NCI-H748 (cell line): ENCODE results near the gene TSPO.
A peak's percentile ranks its signal among the peaks of the same experiment; 100 is the strongest.
"Not testable (repeated sequence)": the region's sequence is repeated elsewhere in the genome, so short reads cannot be mapped to it uniquely, and the experiment has no call there.

Experiments used
- DNase-seq: peaks from one replicate; lab custom pipeline; 2025; ENCODE audit not compliant: unreplicated experiment; lab: John Stamatoyannopoulos, UW

The TSPO gene

GRCh38 chr22:43129426-43130425 is 21.6 kb upstream of the TSPO start:
- peak; percentile 80 for DNase-seq

- DNase-seq, result no peak
Measured at GRCh38 chr22:43131773-43132501, 19.4 kb upstream of the TSPO start.

- DNase-seq, result no peak
Measured at GRCh38 chr22:43133401-43133800, 18.0 kb upstream of the TSPO start.

- no peak for DNase-seq
Measured at GRCh38 chr22:43134553-43134952, 16.8 kb upstream of the TSPO start.

- DNase-seq, result no peak
Measured at GRCh38 chr22:43135565-43135964, 15.8 kb upstream of the TSPO start.

GRCh38 chr22:43136255-43136654 is 15.1 kb upstream of the TSPO start:
- peak; percentile 22 for DNase-seq

- no peak for DNase-seq
Measured at GRCh38 chr22:43136801-43137200, 14.6 kb upstream of the TSPO start.

- peak; percentile 91 for DNase-seq
Measured at GRCh38 chr22:43142880-43143562, 8.3 kb upstream of the TSPO start, which contains the start of gene MCAT. MCAT (minus strand) TSS chr22:43143398; CDS start chr22:43143348, 50 bp downstream.

- no peak for DNase-seq
Measured at GRCh38 chr22:43144949-43145348, 6.4 kb upstream of the TSPO start.

GRCh38 chr22:43145371-43145770 is 6.0 kb upstream of the TSPO start:
- DNase-seq, result not testable (repeated sequence)

- not testable (repeated sequence) for DNase-seq
Measured at GRCh38 chr22:43146332-43146731, 5.0 kb upstream of the TSPO start.

- no peak for DNase-seq
Measured at GRCh38 chr22:43147821-43148220, 3.5 kb upstream of the TSPO start.

GRCh38 chr22:43148581-43148980 is 2.8 kb upstream of the TSPO start:
- no peak for DNase-seq

- DNase-seq, result no peak
Measured at GRCh38 chr22:43150731-43151206, 590 bp upstream of the TSPO start.

GRCh38 chr22:43152003-43152356 is 621 bp downstream of the TSPO start:
- no peak for DNase-seq

- DNase-seq, result no peak
Measured at GRCh38 chr22:43152357-43153071, 1.2 kb downstream of the TSPO start.

- no peak for DNase-seq
Measured at GRCh38 chr22:43153899-43154298, 2.5 kb downstream of the TSPO start.

- no peak for DNase-seq
Measured at GRCh38 chr22:43154887-43155536, 3.7 kb downstream of the TSPO start.

- no peak for DNase-seq
Measured at GRCh38 chr22:43155789-43156188, 4.4 kb downstream of the TSPO start.

GRCh38 chr22:43156413-43156812 is 5.1 kb downstream of the TSPO start:
- DNase-seq, result no peak
